HL-60 (cell line): ENCODE results near the gene WARS2.

Experiments used
- GABPA ChIP-seq: IDR thresholded peaks from 2 replicates; pipeline ENCODE4 v1.6.1; 2012; ENCODE audit warnings: low read depth
- POLR2AphosphoS5 ChIP-seq: IDR thresholded peaks from 2 replicates; pipeline ENCODE4 v1.6.1; 2012; ENCODE audit warnings: low read depth
- SPI1 ChIP-seq: IDR thresholded peaks from 2 replicates; pipeline ENCODE4 v1.6.1; 2012; ENCODE audit warnings: low read depth, mild to moderate bottlenecking, borderline replicate concordance
- TF ChIP-seq, protein P1 (sequence below): IDR thresholded peaks from one replicate; pipeline ENCODE4 v1.5.1; 2011; ENCODE audit warnings: low read length, control low read depth, inconsistent platforms; ENCODE audit not compliant: insufficient read depth
- TF ChIP-seq, protein P2 (sequence below): IDR thresholded peaks from 2 replicates; pipeline ENCODE4 v1.6.1; 2012; ENCODE audit warnings: low read depth; ENCODE audit not compliant: insufficient replicate concordance

DNA sequence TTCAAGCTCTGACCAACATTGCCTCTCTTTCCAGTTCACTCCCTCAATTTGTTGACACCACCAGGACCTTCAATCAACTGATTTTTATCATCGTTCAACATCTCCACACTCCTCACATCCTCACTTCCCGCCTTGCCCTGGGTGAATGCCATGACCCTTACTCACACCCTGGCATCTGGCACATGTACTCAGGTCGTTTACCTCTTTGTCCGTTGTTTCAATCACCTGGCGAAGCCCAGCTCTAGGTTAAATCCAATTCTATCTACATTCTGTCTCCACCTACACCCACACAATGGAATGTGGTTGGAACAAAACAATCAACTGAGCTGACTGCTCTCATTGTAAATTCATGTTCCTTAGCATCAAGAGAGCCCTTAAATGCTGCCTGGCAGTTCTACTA lies 128.1 kb downstream of the WARS2 start:
- TF ChIP-seq POLR2AphosphoS5 (no peak), SPI1 (no peak), GABPA (no peak)
- TF ChIP-seq, protein P1, sequence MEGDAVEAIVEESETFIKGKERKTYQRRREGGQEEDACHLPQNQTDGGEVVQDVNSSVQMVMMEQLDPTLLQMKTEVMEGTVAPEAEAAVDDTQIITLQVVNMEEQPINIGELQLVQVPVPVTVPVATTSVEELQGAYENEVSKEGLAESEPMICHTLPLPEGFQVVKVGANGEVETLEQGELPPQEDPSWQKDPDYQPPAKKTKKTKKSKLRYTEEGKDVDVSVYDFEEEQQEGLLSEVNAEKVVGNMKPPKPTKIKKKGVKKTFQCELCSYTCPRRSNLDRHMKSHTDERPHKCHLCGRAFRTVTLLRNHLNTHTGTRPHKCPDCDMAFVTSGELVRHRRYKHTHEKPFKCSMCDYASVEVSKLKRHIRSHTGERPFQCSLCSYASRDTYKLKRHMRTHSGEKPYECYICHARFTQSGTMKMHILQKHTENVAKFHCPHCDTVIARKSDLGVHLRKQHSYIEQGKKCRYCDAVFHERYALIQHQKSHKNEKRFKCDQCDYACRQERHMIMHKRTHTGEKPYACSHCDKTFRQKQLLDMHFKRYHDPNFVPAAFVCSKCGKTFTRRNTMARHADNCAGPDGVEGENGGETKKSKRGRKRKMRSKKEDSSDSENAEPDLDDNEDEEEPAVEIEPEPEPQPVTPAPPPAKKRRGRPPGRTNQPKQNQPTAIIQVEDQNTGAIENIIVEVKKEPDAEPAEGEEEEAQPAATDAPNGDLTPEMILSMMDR = no peak
- TF ChIP-seq, protein P2, sequence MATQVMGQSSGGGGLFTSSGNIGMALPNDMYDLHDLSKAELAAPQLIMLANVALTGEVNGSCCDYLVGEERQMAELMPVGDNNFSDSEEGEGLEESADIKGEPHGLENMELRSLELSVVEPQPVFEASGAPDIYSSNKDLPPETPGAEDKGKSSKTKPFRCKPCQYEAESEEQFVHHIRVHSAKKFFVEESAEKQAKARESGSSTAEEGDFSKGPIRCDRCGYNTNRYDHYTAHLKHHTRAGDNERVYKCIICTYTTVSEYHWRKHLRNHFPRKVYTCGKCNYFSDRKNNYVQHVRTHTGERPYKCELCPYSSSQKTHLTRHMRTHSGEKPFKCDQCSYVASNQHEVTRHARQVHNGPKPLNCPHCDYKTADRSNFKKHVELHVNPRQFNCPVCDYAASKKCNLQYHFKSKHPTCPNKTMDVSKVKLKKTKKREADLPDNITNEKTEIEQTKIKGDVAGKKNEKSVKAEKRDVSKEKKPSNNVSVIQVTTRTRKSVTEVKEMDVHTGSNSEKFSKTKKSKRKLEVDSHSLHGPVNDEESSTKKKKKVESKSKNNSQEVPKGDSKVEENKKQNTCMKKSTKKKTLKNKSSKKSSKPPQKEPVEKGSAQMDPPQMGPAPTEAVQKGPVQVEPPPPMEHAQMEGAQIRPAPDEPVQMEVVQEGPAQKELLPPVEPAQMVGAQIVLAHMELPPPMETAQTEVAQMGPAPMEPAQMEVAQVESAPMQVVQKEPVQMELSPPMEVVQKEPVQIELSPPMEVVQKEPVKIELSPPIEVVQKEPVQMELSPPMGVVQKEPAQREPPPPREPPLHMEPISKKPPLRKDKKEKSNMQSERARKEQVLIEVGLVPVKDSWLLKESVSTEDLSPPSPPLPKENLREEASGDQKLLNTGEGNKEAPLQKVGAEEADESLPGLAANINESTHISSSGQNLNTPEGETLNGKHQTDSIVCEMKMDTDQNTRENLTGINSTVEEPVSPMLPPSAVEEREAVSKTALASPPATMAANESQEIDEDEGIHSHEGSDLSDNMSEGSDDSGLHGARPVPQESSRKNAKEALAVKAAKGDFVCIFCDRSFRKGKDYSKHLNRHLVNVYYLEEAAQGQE = no peak
